HG03280 (cell line): Measurements from ENCODE around the gene IL36B.

Source experiments
- ATAC-seq: cut with Tn5 transposase; IDR thresholded peaks from one replicate; pipeline ENCODE4 v1.9.1; 2021; ENCODE audit warnings: mild to moderate bottlenecking, moderate library complexity; ENCODE audit not compliant: unreplicated experiment

IL36B gene

GRCh38 chr2:113076954-113077669 is 24.4 kb upstream of the IL36B start:
- no peak for ATAC-seq

DNA sequence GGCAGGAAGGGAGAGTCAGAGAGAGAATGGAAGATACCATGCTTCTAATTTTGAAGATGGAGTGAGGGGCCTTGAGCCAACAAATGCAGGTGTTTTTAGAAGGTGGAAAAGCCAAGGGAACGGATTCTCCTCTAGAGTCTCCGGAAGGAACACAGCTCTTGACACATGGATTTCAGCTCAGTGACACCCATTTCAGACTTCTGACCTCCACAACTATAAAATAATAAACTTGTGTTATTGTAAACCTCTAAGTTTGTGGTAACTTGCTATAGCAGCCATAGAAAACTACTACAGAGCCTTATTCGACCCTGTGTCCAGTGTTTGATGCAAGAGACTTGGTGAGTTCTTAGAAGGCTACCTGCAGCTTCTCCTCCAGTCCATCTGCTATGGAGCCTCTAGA is 22.9 kb upstream of the IL36B start:
- ATAC-seq, result no peak

DNA sequence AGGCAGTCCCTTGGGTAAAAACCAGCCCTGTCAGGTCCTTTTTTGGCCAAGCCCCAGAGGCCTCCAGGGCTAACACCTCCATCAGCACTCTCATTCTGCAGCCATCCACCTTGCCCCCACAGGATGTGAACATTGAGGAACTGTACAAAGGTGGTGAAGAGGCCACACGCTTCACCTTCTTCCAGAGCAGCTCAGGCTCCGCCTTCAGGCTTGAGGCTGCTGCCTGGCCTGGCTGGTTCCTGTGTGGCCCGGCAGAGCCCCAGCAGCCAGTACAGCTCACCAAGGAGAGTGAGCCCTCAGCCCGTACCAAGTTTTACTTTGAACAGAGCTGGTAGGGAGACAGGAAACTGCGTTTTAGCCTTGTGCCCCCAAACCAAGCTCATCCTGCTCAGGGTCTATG is 22.4 kb upstream of the IL36B start:
- ATAC-seq, result no peak

GRCh38 chr2:113073325-113073834 is 20.7 kb upstream of the IL36B start:
- ATAC-seq, result no peak

- ATAC-seq, result no peak
These were observed 19.9 kb upstream of the IL36B start for GRCh38 chr2:113072584-113072983.

- no peak for ATAC-seq
These were observed 17.9 kb upstream of the IL36B start for GRCh38 chr2:113070606-113070975.

DNA sequence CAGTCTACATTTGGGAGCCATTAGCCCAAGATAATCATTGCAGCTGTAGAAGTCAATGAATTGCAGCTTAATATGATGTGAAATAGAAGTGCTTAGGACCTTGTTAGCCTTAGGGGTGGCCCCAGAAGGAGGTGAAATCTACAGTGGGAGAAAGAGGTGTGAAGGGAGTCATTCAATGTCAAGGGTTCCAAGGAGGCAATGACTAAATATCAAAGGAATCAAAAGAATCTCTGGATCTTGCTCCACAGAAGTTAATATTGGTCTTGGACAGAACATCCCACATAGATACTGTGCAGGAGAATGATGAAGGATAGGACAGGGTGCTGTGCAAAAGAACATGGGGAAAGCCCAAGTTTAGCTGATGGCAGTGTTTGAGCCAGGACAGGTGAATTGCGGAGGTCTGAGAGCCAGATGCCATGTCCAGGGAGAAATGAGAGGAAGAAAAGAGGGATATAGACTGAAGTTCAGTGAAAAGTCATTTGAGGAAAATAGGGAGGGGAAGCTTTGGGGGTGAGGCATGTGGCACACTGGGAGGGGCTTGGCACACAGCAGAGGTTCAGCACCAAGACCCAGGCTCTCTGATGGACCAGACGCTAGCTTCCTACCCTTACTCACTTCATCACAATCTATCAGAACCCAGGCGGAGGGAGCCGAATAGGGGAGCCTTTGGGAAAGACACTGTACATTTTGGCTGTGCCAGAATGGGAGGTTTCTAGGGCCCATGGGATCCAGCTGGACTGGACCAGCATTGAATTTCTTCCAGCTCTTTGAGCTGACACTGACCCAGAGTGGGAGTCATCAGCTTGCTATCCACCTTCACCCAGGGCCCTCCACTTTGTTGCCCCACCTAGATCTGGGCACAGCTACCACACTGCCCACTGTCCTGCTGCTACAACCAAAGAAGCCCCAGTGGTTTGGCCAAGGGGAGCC is 17.3 kb upstream of the IL36B start:
- ATAC-seq, result no peak

DNA sequence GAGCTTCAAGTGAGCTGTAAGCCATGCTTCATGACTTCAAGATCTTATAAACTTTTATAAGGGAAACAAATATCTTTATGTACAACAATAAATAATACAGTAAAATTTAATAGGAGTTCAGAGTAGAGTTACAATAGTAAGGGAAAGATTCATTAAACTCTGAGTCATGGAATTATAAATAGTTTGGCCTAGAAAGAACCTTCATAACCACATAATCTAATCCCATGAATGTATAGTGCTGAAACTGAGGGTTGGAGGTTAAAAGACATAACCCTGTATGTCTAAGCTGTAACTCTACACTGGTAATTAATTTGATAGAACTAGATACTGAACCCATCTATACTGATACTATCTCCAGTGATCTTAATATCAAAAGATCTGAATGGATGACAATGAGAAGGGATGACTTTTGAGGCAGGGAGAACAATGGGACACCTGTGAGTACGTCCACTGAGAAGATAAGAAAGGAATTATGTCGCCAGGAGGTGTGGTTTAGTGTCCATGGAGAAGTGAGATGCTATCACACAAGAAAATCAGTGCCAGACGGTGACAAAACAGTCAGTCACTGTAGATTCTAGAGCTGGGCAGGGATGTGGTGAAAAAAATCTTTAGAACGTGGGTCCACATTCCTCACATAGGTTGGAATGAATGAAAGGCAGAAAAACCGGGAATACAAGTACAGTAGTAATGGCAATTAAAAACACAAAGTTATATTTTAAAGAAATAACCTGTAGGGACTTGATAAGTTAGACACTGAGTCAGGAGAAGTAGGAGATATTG is 16.2 kb upstream of the IL36B start:
- ATAC-seq, result no peak

DNA sequence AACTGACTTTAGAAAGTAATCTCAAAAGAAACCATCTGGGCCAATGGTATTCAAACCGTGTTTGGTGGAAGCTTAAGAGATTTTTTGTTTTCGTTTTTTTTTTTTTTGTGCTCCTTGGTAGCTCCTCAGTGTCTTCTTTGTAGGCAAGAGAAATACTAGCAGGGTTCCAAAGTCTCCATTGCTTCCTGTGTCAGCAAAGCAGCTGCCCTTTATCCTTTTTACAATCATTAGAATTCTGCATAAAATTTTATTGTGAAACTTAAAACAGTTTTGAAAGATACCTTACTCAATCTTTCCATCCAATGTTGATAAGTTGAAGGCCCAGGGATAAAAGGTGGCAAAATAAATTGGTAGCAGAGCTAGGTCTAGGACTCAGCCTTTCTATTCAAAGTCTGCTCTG is 15.6 kb upstream of the IL36B start:
- ATAC-seq, result no peak

GRCh38 chr2:113067681-113068080 is 15.0 kb upstream of the IL36B start, which contains the start of gene IL1F10:
Gene IL1F10 (plus strand): TSS chr2:113067970. CDS start chr2:113072739, 4,769 bp downstream.
- no peak for ATAC-seq

DNA sequence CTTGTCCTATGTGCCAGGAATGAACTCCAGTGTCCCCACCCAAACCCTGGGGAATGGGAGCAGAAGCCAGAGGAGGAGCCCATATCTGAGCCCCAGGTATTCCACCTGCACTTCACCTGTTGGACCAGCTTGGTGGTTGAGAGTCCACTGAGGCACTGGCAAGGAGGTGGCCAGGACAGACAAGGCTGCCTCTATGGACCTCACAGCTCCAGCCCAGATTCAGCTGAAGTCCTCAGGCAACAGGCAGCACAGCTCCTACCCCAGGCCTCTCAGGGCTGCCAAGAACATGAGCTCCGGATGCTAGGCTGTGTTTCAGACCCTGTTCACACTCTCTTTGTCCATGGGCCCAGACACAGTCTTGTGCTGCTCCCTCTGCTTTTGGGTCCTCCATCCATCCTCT is 12.2 kb upstream of the IL36B start:
- no peak for ATAC-seq

GRCh38 chr2:113064281-113064680 is 11.6 kb upstream of the IL36B start:
- no peak for ATAC-seq

- ATAC-seq, result no peak
These were observed 9.5 kb upstream of the IL36B start for GRCh38 chr2:113061896-113062770.

DNA sequence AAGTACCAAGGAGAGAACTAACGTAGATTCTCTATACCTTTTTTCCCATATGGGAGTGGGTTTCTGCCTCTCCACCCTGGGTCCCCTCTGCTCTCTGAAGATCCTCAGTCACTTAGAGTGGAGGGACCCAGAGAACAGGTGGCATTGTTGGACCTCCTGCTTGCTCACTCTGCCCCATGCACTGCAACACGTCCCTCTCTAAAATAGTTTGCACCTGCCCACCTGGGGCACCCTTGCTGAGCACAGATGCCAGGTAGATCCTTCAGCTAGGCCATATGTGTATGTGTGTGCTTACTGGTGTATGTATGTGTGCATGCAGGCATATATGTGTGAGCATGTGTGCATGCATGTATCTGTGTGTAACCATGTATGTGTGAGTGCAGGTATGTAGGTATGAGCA is 8.6 kb upstream of the IL36B start:
- ATAC-seq, result no peak

DNA sequence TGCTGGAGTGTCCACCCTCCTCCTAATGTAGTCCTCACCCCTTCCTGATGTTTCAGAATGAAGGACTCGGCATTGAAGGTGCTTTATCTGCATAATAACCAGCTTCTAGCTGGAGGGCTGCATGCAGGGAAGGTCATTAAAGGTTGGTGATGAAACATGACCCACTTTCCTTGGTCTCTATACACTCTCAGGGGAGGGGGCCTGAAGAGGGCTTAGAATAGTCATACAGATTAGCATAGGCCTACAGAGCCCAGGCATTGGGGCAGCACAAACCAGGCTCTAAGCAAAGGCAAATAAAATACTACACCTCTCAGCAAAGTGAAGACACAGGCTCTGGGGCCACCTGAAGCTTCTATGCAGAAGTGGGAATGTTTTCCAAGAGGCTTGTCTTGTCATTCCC is 8.1 kb upstream of the IL36B start:
- no peak for ATAC-seq

- ATAC-seq, result no peak
These were observed 7.7 kb upstream of the IL36B start for GRCh38 chr2:113060396-113060795.

DNA sequence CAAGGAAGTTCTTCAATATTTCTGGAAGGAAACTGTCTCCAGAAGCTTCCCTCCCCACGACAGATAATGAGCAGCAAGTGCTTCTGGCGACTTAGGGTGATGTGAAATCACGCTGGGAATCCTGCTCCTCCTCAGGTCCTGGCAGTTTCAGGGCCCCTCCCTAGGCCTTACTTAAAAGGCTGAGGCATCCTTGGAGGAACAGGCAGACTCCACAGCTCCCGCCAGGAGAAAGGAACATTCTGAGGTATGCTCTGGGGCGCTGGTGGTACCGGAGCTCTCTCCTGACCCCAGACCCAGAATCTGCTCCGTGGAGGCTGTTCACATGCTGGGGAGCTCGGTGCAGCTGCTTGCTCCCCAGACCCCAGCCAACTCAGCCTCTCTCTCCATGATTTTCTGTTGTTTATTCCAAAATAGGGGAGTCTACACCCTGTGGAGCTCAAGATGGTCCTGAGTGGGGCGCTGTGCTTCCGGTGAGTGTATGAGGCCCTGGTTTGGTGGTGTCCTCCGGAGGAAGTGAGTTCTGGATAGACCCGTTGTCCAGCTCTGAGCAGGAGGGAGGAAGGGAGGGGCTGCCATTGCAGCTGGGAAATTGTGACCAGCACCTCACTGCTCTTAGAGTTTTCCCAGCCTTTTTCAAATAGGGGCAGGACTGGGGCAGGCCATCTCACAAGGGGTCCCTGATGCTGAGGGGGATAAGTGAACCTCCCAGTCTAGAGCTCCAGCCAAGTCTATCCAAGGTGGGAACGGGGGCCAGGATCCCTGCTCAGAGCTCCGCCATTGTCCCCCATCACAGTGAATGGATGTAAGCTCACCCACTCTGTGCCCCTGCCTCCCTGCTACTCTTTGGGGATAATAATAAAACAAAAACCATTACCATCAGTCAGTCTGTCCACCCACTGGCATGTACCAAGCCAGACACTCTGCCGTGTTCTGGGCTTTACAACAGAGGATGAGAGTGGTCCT is 6.6 kb upstream of the IL36B start, which contains the start of gene IL36RN:
Gene IL36RN, plus strand, starts transcription at position 201 of the 963 bp plus-strand sequence. Its CDS starts 241 bp downstream, at position 442.
- no peak for ATAC-seq

GRCh38 chr2:113058411-113058994 is 5.8 kb upstream of the IL36B start:
- ATAC-seq, result no peak

DNA sequence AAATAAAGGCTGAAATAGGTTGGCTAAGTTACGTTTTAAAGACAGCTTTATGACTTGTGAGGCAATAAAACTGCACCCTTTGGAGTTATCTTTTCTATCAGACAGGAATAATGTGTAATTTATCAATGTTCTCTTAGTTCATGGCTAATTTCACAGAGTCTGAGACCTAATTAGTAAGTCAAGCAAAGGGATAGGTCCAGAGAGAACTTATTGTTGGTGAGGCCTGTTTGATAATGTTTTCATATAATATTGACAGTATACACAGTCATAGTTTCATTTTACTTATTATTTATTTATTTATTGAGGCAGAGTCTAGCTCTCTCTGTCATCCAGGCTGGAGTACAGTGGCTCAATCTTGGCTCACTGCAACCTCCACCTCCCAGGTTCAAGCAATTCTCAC is 4.5 kb upstream of the IL36B start:
- no peak for ATAC-seq
